ENCODE measurements around the gene FMN1.

DNA sequence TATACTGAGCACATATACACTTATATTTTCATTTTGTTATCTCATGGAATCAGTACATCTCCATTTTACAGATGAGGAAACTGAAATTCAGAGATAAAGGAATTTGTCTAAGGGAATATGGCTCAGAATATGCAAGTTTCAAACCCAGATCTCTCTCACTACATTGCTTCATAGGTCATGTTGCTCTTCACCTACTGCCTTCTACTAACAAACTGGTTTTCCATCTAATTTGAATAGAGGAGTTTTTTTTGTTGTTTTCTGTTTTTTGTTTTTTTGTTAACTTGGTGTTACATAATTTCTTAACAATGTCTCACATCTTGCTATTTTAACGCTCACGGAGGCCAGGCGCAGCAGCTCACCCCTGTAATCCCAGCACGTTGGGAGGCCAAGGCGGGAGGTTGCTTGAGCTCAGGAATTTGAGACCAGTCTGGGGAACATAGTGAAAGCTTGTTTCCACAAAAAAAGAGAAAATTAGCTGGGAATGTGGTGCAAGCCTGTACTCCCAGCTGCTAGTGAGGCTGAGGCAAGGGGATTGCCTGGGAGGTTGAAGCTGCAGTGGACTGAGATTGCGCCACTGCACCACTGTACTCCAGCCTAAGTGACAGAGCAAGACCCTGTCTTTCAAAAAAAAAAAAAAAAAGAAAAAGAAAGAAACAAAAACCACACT, 37.0 kb downstream of the FMN1 start:
- TF ChIP-seq CTCF (IDR thresholded peaks at IDR 0.05) (no peak), POLR2A (IDR thresholded peaks at IDR 0.05) (no peak)

Data from testis (tissue), 2 donors.